DND-41 (cell line): ENCODE measurements around the gene IFNA6.

Experiments
- ATAC-seq: fragments of 200-7000 bp; cut with Tn5 transposase; 3 replicates; pipeline ENCODE4 v1.9.1; 2021; ENCODE audit warnings: low read depth; ENCODE audit not compliant: insufficient read depth
- DNase-seq: peaks from one replicate; pipeline ENCODE4 v3.0.0-alpha.2; 2020
- H2AFZ ChIP-seq: 2 replicates; pipeline ENCODE4 v1.6.0; 2012; ENCODE audit warnings: low read depth, low read length
- H3K27ac ChIP-seq: 2 replicates; pipeline ENCODE4 v1.5.1; 2012; ENCODE audit warnings: low read length, inconsistent platforms
- H3K27me3 ChIP-seq: fragments of 200-600 bp; sonication (generic); 2 replicates; pipeline ENCODE4 v1.6.0; 2012; ENCODE audit warnings: low read length, mild to moderate bottlenecking, inconsistent platforms; ENCODE audit not compliant: insufficient read depth, poor library complexity
- H3K36me3 ChIP-seq: 2 replicates; pipeline ENCODE4 v1.5.1; 2012; ENCODE audit warnings: low read length, inconsistent platforms; ENCODE audit not compliant: insufficient read depth
- H3K4me1 ChIP-seq: 2 replicates; pipeline ENCODE4 v1.5.1; 2012; ENCODE audit warnings: mild to moderate bottlenecking, low read length; ENCODE audit not compliant: insufficient read depth
- H3K4me2 ChIP-seq: 2 replicates; pipeline ENCODE4 v1.6.0; 2012; ENCODE audit warnings: mild to moderate bottlenecking, moderate library complexity, low read length, inconsistent platforms; ENCODE audit not compliant: insufficient read depth
- H3K4me3 ChIP-seq, 2 experiments: fragments of 200-600 bp in 1 of 2; shearing (Covaris generic) in 1 of 2; 2 replicates each; pipeline ENCODE4 v1.5.1; 2012 to 2016; ENCODE audit warnings: inconsistent platforms in 2 of 2, low read length in 2 of 2, mild to moderate bottlenecking in 2 of 2, low read depth in 1 of 2, moderate library complexity in 1 of 2
- H3K79me2 ChIP-seq: 2 replicates; pipeline ENCODE4 v1.6.0; 2012; ENCODE audit warnings: low read length, inconsistent platforms; ENCODE audit not compliant: insufficient read depth
- H3K9ac ChIP-seq: 2 replicates; pipeline ENCODE4 v1.6.0; 2012; ENCODE audit warnings: low read depth, mild to moderate bottlenecking, inconsistent platforms, low read length, moderate library complexity
- H3K9me3 ChIP-seq: 2 replicates; pipeline ENCODE4 v1.5.1; 2012; ENCODE audit warnings: low read length, moderate library complexity, mild to moderate bottlenecking, inconsistent platforms; ENCODE audit not compliant: insufficient read depth, severe bottlenecking
- H4K20me1 ChIP-seq: 2 replicates; pipeline ENCODE4 v1.6.0; 2012; ENCODE audit warnings: low read length; ENCODE audit not compliant: insufficient read depth
- EZH2 ChIP-seq: IDR thresholded peaks from 3 replicates; pipeline ENCODE4 v1.6.1; 2012; ENCODE audit warnings: borderline replicate concordance, low read depth, mild to moderate bottlenecking, moderate library complexity, low read length, inconsistent platforms; ENCODE audit not compliant: severe bottlenecking
- TF ChIP-seq, protein P1 (sequence below): IDR thresholded peaks from 2 replicates; pipeline ENCODE4 v1.5.1; 2012; ENCODE audit warnings: borderline replicate concordance, low read length, moderate library complexity, mild to moderate bottlenecking; ENCODE audit not compliant: poor library complexity, severe bottlenecking; ENCODE audit errors: extremely low read depth

Gene IFNA6

DNA sequence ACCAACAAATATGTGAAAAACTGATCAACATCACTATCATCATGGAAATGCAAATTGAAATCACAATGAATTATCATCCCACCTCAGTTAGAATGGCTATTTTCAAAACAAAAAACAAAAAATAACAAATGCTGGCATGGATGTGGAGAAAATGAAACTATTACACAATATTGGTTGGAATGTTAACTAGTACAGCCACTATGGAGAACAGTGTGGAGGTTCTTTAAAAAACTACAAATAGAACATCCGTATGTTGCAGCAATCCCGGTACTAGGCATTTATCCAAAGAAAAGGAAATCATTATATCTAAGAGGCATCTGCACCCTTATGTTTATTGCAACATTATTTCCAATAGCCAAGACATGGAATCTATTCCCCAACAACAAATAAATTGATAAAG is 36.5 kb downstream of the IFNA6 start:
- Histone ChIP-seq H3K27me3 (no peaks in the 10 kb centered on the region), H3K27ac (no peak overlapping the region), H3K36me3 (no peaks in the 10 kb centered on the region), H3K9me3 (no peaks in the 10 kb centered on the region), H3K79me2 (no peaks in the 10 kb centered on the region), H3K4me2 (no peak overlapping the region), H3K9ac (no peak overlapping the region), H2AFZ (no peak overlapping the region), H3K4me1 (no peaks in the 10 kb centered on the region), H4K20me1 (no peaks in the 10 kb centered on the region), H3K4me3 (no peak overlapping the region)
- ATAC-seq (no peak), DNase-seq (no peak)
- no peak for TF ChIP-seq EZH2
- TF ChIP-seq, protein P1, sequence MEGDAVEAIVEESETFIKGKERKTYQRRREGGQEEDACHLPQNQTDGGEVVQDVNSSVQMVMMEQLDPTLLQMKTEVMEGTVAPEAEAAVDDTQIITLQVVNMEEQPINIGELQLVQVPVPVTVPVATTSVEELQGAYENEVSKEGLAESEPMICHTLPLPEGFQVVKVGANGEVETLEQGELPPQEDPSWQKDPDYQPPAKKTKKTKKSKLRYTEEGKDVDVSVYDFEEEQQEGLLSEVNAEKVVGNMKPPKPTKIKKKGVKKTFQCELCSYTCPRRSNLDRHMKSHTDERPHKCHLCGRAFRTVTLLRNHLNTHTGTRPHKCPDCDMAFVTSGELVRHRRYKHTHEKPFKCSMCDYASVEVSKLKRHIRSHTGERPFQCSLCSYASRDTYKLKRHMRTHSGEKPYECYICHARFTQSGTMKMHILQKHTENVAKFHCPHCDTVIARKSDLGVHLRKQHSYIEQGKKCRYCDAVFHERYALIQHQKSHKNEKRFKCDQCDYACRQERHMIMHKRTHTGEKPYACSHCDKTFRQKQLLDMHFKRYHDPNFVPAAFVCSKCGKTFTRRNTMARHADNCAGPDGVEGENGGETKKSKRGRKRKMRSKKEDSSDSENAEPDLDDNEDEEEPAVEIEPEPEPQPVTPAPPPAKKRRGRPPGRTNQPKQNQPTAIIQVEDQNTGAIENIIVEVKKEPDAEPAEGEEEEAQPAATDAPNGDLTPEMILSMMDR, result no peak

GRCh38 chr9:21311889-21312288 is 38.8 kb downstream of the IFNA6 start:
- no peak overlapping the region for H3K4me3 ChIP-seq
- H4K20me1 ChIP-seq, result no peaks in the 10 kb centered on the region
- TF ChIP-seq, protein P1, result no peak
- TF ChIP-seq EZH2, result no peak
- H2AFZ ChIP-seq, result no peak overlapping the region
- H3K36me3 ChIP-seq, result no peaks in the 10 kb centered on the region
- H3K27me3 ChIP-seq, result peaks cover 2% of the 10 kb centered on the region
- H3K9ac ChIP-seq, result no peak overlapping the region
- no peaks in the 10 kb centered on the region for H3K9me3 ChIP-seq
- H3K4me1 ChIP-seq, result no peaks in the 10 kb centered on the region
- H3K4me2 ChIP-seq, result no peak overlapping the region
- H3K27ac ChIP-seq, result no peak overlapping the region
- ATAC-seq, result no peak
- no peaks in the 10 kb centered on the region for H3K79me2 ChIP-seq
- no peak for DNase-seq

DNA sequence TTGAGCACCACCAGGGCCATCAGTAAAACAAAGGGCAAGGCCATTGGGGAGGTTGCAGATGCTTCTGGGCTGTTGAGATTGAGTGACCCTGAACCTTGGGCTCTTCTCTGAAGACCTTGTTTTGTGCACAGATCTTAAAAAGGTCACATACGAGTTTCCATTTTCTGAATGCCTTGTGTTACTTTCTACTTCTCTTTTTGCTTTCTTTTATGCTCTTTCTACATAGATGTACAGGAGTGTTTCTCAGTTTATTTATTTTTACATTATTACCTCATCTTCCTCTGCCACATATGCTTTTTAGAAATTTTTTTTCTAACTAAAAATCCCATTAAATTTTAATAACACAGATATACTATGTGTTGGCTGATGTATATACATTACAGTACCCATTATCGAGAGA is 45.5 kb downstream of the IFNA6 start, which contains the start of gene IFNA5:
TSS of gene IFNA5 (minus strand) at position 101 of the 400 bp plus-strand sequence. CDS start at position 44, 57 bp downstream.
- no peak within 1 kb of the TSS for H3K4me2 ChIP-seq
- H3K4me3 ChIP-seq, result no peak within 1 kb of the TSS

More for the DNA sequence above, 45.5 kb downstream of the IFNA6 start, which contains the start of gene IFNA5:
- no peak for ATAC-seq
- no peak within 1 kb of the TSS for H3K27ac ChIP-seq
- DNase-seq, result no peak
- H3K27me3 ChIP-seq, result peaks cover 18% of the 10 kb centered on the region
- H3K4me1 ChIP-seq, result no peaks in the 10 kb centered on the region
- no peaks in the 10 kb centered on the region for H3K9me3 ChIP-seq
- TF ChIP-seq EZH2, result no peak
- TF ChIP-seq, protein P1, result no peak
- no peaks in the 10 kb centered on the region for H3K79me2 ChIP-seq
- H3K36me3 ChIP-seq, result no peaks in the 10 kb centered on the region
- H2AFZ ChIP-seq, result no peak within 1 kb of the TSS
- H3K9ac ChIP-seq, result no peak within 1 kb of the TSS
- H4K20me1 ChIP-seq, result no peaks in the 10 kb centered on the region
